GM12801 (cell line): ENCODE data around the gene LRRC37A3.

ENCODE experiments used
- CTCF ChIP-seq: IDR thresholded peaks from one replicate; pipeline ENCODE4 v1.5.1; 2011; ENCODE audit warnings: control low read depth; ENCODE audit not compliant: insufficient read length; ENCODE audit errors: extremely low read depth

Gene LRRC37A3

GRCh38 chr17:64940055-64940454, 20.8 kb upstream of the LRRC37A3 start:
- no peak for TF ChIP-seq CTCF

DNA sequence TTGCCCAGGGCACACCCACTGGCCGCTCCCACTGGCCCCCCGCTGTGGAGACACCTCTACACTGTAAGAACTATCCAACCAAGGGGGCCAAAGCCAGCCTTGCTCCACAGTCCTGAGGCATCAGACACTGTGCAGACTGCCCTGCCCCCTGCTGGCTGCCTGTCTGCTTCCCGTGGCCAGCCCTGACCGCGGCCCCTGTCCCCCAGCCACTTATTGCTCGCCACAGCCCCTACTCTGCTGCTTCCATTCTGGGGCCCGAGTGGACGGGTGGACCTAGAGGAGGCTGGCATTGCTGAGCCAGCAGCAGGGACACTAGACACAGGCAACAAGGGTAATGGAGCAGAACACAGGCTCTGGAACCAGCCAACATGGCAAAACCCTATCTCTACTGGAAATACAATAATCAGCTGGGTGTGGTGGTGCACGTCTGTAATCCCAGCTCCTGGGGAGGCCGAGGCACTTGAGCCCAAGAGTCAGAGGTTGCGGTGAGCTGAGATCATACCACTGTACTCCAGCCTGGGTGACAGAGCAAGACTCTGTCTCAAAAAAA, 19.7 kb upstream of the LRRC37A3 start:
- no peak for TF ChIP-seq CTCF

DNA sequence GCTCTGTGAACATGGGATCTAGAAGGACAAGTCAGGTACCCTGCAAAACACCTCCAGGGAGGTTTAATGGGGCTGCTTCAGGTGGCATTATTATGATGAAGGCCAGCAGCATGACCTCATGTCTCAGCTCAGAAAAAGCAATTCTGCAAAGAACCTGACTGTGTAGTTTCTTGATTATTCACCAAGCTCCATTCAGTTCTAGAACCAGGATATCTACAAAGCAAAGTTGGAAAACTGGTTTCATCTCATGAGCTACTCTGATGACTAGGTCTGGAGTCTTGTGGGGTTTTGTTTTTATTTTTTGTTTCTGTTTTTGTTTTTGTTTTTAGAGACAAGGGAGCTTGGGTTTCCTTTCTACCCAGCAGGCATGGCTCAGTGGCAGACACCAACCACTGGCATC, 19.0 kb upstream of the LRRC37A3 start:
- no peak for TF ChIP-seq CTCF

- no peak for TF ChIP-seq CTCF
Measured at GRCh38 chr17:64936117-64936516, 16.8 kb upstream of the LRRC37A3 start.

DNA sequence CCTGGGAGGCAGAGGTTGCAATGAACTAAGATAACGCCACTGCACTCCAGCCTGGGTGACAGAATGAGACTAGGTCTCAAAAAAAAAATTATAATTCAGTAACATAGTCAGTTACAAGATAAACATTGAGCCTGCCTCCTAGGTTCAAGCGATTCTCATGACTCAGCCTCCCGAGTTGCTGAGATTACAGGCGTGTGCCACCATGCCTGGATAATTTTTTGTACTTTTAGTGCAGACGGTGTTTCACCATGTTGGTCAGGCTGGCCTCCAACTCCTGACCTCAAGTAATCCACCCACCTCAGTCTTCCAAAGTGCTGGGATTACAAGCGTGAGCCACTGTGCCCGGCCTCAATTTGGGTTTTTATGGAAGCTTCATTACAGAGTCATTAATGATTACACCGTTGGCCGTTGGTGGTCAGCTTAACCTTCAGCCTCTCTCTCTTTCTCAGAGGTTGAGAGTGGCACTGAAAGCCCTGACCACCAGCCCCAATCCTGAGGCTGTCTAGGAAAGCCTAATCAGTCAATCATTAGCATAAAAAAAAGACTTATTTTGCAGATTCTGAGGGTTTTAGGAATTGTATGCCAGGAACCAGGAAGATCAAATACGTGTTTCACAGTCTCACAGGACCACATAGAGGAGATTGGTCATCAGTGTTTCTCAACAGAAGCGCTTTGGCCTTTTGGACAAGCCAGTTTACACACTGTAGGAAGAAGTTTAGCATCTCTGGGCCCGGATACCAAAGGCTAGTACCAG, 1.3 kb upstream of the LRRC37A3 start:
- TF ChIP-seq CTCF, result no peak

DNA sequence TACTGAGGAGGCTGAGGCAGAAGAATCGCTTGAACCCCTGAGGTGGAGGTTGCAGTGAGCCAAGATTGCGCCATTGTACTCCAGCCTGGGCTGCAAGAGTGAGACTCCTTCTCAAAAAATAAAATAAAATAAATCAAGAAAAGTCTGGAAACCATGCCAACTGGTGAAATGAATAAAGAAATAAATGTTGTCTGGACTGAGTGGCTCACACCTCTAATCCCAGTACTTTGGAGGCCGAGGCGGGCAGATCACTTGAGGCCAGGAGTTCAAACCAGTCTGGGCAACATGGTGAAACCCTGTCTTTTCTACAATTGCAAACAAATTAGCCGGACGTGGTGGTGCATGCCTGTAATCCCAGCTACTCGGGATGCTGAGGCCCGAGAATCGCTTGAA, 744 bp upstream of the LRRC37A3 start:
- no peak for TF ChIP-seq CTCF
